Hepatocyte (in vitro differentiated cells): ENCODE data around the gene CFAP410. TPM values are rescaled to one million over a fixed set of nuclear protein-coding genes. Genes with fewer than 3 reads are reported as not detected.
A peak's percentile ranks its signal among the peaks of the same experiment; 100 is the strongest.
"Not testable (repeated sequence)": the region's sequence is repeated elsewhere in the genome, so short reads cannot be mapped to it uniquely, and the experiment has no call there.

Experiments used
- DNase-seq: peaks from one replicate; pipeline ENCODE4 v3.0.0-alpha.2; 2016; ENCODE audit warnings: low spot score
- H2AFZ ChIP-seq: fragments of 200-600 bp; sonication (generic); 2 replicates; pipeline ENCODE4 v1.6.0; 2016; ENCODE audit warnings: antibody characterized with exemption, mild to moderate bottlenecking
- H3K27ac ChIP-seq: fragments of 200-600 bp; sonication (generic); 2 replicates; pipeline ENCODE4 v1.5.1; 2016; ENCODE audit warnings: mild to moderate bottlenecking
- H3K27me3 ChIP-seq: fragments of 200-600 bp; sonication (generic); 2 replicates; pipeline ENCODE4 v1.6.1; 2016
- H3K36me3 ChIP-seq: fragments of 200-600 bp; sonication (generic); replicated peaks from 2 replicates; pipeline ENCODE4 v1.5.1; 2016; ENCODE audit warnings: low read depth; ENCODE audit not compliant: insufficient read depth
- H3K4me1 ChIP-seq: fragments of 200-600 bp; sonication (generic); 2 replicates; pipeline ENCODE4 v1.5.1; 2016; ENCODE audit warnings: mild to moderate bottlenecking, moderate library complexity; ENCODE audit not compliant: insufficient read depth
- H3K4me2 ChIP-seq: fragments of 200-600 bp; sonication (generic); 2 replicates; pipeline ENCODE4 v1.6.0; 2016
- H3K4me3 ChIP-seq: fragments of 200-600 bp; sonication (generic); 2 replicates; pipeline ENCODE4 v1.5.1; 2016; ENCODE audit warnings: mild to moderate bottlenecking
- H3K79me2 ChIP-seq: fragments of 200-600 bp; sonication (generic); 2 replicates; pipeline ENCODE4 v1.6.0; 2017; ENCODE audit warnings: mild to moderate bottlenecking
- H3K9me2 ChIP-seq: fragments of 200-600 bp; sonication (generic); replicated peaks from 2 replicates; pipeline ENCODE4 v1.6.0; 2017; ENCODE audit warnings: mild to moderate bottlenecking; ENCODE audit not compliant: insufficient read depth
- H3K9me3 ChIP-seq: fragments of 200-600 bp; sonication (generic); 2 replicates; pipeline ENCODE4 v1.5.1; 2016; ENCODE audit warnings: low read depth, mild to moderate bottlenecking
- H4K20me1 ChIP-seq: fragments of 200-600 bp; sonication (generic); 2 replicates; pipeline ENCODE4 v1.6.0; 2016; ENCODE audit warnings: mild to moderate bottlenecking; ENCODE audit not compliant: insufficient read depth, poor library complexity, severe bottlenecking
- EZH2 ChIP-seq: fragments of 200-600 bp; sonication (generic); IDR thresholded peaks from 2 replicates; pipeline ENCODE4 v1.6.1; 2016; ENCODE audit warnings: antibody characterized with exemption, mild to moderate bottlenecking, borderline replicate concordance
- EZH2phosphoT487 ChIP-seq: fragments of 200-600 bp; sonication (generic); IDR thresholded peaks from one replicate; pipeline ENCODE4 v1.6.1; 2018; ENCODE audit warnings: antibody characterized with exemption, mild to moderate bottlenecking, low read depth, moderate library complexity; ENCODE audit not compliant: unreplicated experiment, severe bottlenecking
- WGBS: methylation state at CpG from one replicate; pipeline ENCODE4 v1.1.6; 2016; ENCODE audit warnings: low lambda C conversion rate; ENCODE audit errors: missing lambda C conversion rate; 5-methylcytosine and 5-hydroxymethylcytosine counted together
- polyA plus RNA-seq: library from polyadenylated mRNA; unstranded; fragments of >200 nt; fragmentation: Nextera tagmentation; extraction: Ambion mirVana; gene quantifications from 2 replicates; pipeline ENCODE4 v1.2.1, GENCODE V29; 2016
- total RNA-seq: library from RNA; depleted of rRNA; stranded (reverse); fragments of >200 nt; gene quantifications from 2 replicates; pipeline ENCODE4 v1.2.3, GENCODE V29; 2014
- TF ChIP-seq, protein P1 (sequence below): fragments of 200-600 bp; sonication (generic); IDR thresholded peaks from 2 replicates; pipeline ENCODE4 v1.5.1; 2016; ENCODE audit warnings: antibody characterized with exemption, mild to moderate bottlenecking; ENCODE audit not compliant: poor library complexity

CFAP410 gene
- total and polyA plus RNA-seq, 2 experiments from 2014 or later, result 17.1 to 33.6 TPM

DNA sequence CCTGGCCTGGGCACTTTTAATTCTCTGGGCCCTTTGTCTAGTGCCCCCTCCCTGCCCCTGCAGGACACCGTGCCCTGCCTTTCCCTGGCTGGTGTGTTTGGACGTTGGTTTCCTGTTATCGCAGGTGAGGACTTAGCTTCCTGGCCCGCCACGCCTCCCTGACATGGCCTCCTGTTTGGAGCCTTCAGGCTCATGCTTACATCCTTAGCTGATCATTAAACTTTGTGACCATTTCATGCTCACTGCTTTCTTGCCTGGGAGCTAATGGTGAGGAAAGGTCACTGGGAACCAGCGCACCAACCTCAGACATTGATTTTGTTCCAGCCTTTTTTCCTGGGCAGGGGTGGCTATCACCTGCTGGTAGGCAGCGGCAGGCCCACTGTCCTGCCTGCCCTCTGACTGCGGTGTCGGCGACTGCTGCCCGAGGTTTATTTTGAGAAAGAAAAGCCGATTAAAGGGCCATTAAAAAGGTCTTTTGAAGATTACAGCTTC is 35.7 kb downstream of the CFAP410 start:
- no peaks in the 10 kb centered on the region for H3K27me3 ChIP-seq
- peaks cover 53% of the 10 kb centered on the region for H3K79me2 ChIP-seq
- DNase-seq, result peak; percentile 84
- peaks cover 23% of the 10 kb centered on the region for H4K20me1 ChIP-seq
- H3K4me3 ChIP-seq, result no peak overlapping the region
- no peaks in the 10 kb centered on the region for H3K9me3 ChIP-seq
- peak overlapping the region; percentile 85 for H3K27ac ChIP-seq
- H3K36me3 ChIP-seq, result no peaks in the 10 kb centered on the region
- peak overlapping the region; percentile 54 for H3K4me2 ChIP-seq
- H2AFZ ChIP-seq, result no peak overlapping the region
- 53% methylated on average over 12 of the region's 12 CpGs for WGBS
- TF ChIP-seq EZH2phosphoT487, result no peak
- TF ChIP-seq, protein P1, sequence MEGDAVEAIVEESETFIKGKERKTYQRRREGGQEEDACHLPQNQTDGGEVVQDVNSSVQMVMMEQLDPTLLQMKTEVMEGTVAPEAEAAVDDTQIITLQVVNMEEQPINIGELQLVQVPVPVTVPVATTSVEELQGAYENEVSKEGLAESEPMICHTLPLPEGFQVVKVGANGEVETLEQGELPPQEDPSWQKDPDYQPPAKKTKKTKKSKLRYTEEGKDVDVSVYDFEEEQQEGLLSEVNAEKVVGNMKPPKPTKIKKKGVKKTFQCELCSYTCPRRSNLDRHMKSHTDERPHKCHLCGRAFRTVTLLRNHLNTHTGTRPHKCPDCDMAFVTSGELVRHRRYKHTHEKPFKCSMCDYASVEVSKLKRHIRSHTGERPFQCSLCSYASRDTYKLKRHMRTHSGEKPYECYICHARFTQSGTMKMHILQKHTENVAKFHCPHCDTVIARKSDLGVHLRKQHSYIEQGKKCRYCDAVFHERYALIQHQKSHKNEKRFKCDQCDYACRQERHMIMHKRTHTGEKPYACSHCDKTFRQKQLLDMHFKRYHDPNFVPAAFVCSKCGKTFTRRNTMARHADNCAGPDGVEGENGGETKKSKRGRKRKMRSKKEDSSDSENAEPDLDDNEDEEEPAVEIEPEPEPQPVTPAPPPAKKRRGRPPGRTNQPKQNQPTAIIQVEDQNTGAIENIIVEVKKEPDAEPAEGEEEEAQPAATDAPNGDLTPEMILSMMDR, result no peak
- no peak for TF ChIP-seq EZH2
- no peaks in the 10 kb centered on the region for H3K9me2 ChIP-seq
- H3K4me1 ChIP-seq, result peaks cover 45% of the 10 kb centered on the region

DNA sequence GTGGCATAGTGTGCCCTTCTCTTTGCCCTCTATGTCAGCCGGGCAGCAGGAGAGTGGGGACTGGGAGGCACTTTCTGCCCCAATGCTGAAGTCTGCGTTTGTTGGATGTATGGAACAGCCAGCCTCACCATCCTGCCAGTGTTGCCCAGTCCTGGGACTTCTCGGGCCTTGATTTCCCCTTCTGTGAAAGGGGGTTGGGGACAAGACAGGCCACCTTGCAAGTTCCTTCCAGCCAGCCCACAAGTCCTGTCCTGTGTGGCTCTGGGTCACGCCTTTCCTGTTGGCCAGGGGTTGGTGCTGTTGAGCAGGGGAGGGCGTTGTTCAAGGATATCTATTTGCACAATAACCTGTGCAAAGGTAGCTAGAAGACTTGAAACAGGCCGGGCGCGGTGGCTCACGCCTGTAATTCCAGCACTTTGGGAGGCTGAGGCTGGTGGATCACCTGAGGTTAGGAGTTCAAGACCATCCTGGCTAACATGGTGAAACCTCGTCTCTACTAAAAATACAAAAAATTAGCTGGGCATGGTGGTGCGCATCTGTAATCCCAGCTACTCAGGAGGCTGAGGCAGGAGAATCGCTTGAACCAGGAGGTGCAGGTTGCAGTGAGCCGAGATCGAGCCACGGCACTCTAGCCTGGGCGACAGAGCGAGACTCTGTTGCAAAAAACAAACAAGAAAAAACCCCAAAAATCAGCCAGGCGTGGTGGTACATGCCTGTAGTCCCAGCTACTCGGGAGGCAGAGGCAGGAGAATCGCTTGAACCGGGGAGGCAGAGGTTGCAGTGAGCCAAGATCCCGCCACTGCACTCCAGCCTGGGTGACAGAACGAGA is 36.4 kb downstream of the CFAP410 start:
- H3K4me3 ChIP-seq, H3K36me3 ChIP-seq, H3K9me3 ChIP-seq, H3K9me2 ChIP-seq, H3K27me3 ChIP-seq, H2AFZ ChIP-seq: not testable (repeated sequence)
- TF ChIP-seq, protein P1, result peak; percentile 34
- H3K79me2 ChIP-seq, result peaks cover 55% of the 10 kb centered on the region
- peaks cover 45% of the 10 kb centered on the region for H3K4me1 ChIP-seq
- DNase-seq, result peak; percentile 76
- H3K27ac ChIP-seq, result peak overlapping the region; percentile 85
- peak overlapping the region; percentile 97 for H3K4me2 ChIP-seq
- WGBS, result 76% methylated on average over 21 of the region's 23 CpGs
- H4K20me1 ChIP-seq, result peaks cover 23% of the 10 kb centered on the region

DNA sequence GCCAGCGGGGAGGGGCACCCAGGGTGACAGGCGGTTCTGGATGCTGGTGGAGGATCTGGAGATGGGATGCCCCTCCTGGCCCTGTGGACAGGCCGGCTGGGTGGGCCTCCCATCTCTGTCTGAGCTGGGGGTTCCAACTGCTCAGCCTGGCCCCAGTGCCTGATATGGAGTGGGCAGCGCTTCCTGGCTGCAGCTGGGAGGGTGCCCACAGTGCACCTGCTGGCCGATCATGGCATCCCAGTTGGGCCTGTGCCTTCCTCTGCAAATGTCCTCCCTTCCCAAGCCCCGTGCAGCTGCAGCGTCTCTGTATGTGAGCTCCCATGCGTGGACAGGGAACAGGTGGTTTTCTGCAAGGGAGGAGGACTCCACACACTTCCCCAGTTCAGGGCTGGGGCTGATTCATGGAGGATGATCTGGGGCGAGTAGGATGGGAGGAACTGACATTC is 37.2 kb downstream of the CFAP410 start:
- Histone ChIP-seq H3K4me1 (peaks cover 45% of the 10 kb centered on the region), H2AFZ (no peak overlapping the region), H3K9me3 (no peaks in the 10 kb centered on the region), H3K36me3 (no peaks in the 10 kb centered on the region), H3K79me2 (peaks cover 55% of the 10 kb centered on the region), H4K20me1 (peaks cover 23% of the 10 kb centered on the region), H3K4me2 (peak overlapping the region; percentile 97), H3K9me2 (no peaks in the 10 kb centered on the region), H3K4me3 (no peak overlapping the region), H3K27ac (peak overlapping the region; percentile 96), H3K27me3 (no peaks in the 10 kb centered on the region)
- WGBS, result 89% methylated on average over 9 of the region's 9 CpGs
- TF ChIP-seq EZH2 (no peak), EZH2phosphoT487 (no peak)
- TF ChIP-seq, protein P1, result no peak
- no peak for DNase-seq
